ENCODE results near the gene SLC41A3. TPM values are rescaled to one million over a fixed set of nuclear protein-coding genes. Genes with fewer than 3 reads are reported as not detected.

The SLC41A3 gene
- total and polyA plus RNA-seq, 4 donors, result 9.3 to 19.8 (median 12.7) TPM

GRCh38 chr3:125958511-125959316, 125.2 kb downstream of the SLC41A3 start:
- Histone ChIP-seq H3K9ac (ENCODE audit: low read depth in 1 of 2, low read length in 2 of 2) (no peak overlapping the region), H3K4me1 (ENCODE audit: control insufficient read depth in 4 of 4, insufficient read depth in 4 of 4, low read length in 3 of 4) (peaks cover 0 to 4% (median 0%) of the 10 kb centered on the region in 4 donors), H3K9me3 (ENCODE audit: control insufficient read depth in 4 of 4, low read length in 3 of 4) (no peaks in the 10 kb centered on the region), H3K27ac (ENCODE audit: low read depth in 1 of 2, low read length in 2 of 2) (no peak overlapping the region), H3K36me3 (ENCODE audit: control insufficient read depth in 4 of 4, insufficient read depth in 3 of 4, low read depth in 1 of 4, low read length in 3 of 4) (no peaks in the 10 kb centered on the region), H3K27me3 (ENCODE audit: control insufficient read depth in 4 of 4, insufficient read depth in 4 of 4, low read length in 3 of 4) (no peaks in the 10 kb centered on the region), H3K4me3 (ENCODE audit: low read depth in 1 of 3, low read length in 3 of 3) (peak overlapping the region in 1 of 3 donors; percentile 38)
- no peak for DNase-seq (ENCODE audit: low spot score)
- TF ChIP-seq, protein P1, sequence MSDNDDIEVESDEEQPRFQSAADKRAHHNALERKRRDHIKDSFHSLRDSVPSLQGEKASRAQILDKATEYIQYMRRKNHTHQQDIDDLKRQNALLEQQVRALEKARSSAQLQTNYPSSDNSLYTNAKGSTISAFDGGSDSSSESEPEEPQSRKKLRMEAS (IDR thresholded peaks at IDR 0.05), result no peak
- no peak for TF ChIP-seq HNF4A (conservative IDR thresholded peaks at IDR 0.05)
- no peak for TF ChIP-seq JUND (IDR thresholded peaks at IDR 0.05)
- TF ChIP-seq REST (IDR thresholded peaks at IDR 0.05), result no peak
- no peak for TF ChIP-seq FOXA1 (IDR thresholded peaks at IDR 0.05)
- TF ChIP-seq TAF1 (conservative IDR thresholded peaks at IDR 0.05), result no peak
- no peak for TF ChIP-seq YY1 (IDR thresholded peaks at IDR 0.05)
- TF ChIP-seq RXRA (IDR thresholded peaks at IDR 0.05), result no peak
- no peak for TF ChIP-seq NR2F2 (IDR thresholded peaks at IDR 0.05)
- TF ChIP-seq ATF3 (IDR thresholded peaks at IDR 0.05), result no peak
- TF ChIP-seq ZBTB33 (IDR thresholded peaks at IDR 0.05), result no peak
- no peak for TF ChIP-seq SP1 (IDR thresholded peaks at IDR 0.05)
- no peak for TF ChIP-seq FOXA2 (IDR thresholded peaks at IDR 0.05)
- no peak for TF ChIP-seq EGR1 (IDR thresholded peaks at IDR 0.05; ENCODE audit: low read depth in 2 of 2)
- TF ChIP-seq CTCF (IDR thresholded peaks at IDR 0.05; ENCODE audit: low read depth, low read length, missing input control), result no peak
- no peak for TF ChIP-seq GABPA (IDR thresholded peaks at IDR 0.05 in 1 of 2, conservative IDR thresholded peaks at IDR 0.05 in 1 of 2)
- TF ChIP-seq HNF4G (IDR thresholded peaks at IDR 0.05), result no peak
- TF ChIP-seq RAD21 (IDR thresholded peaks at IDR 0.05), result no peak
- WGBS, result 81% methylated on average over 46 of the region's 46 CpGs

All from liver (tissue), 9 donors.